ENCODE measurements around the gene MAP3K13. TPM values are rescaled to one million over a fixed set of nuclear protein-coding genes. Genes with fewer than 3 reads are reported as not detected.
"Not testable (repeated sequence)": the region's sequence is repeated elsewhere in the genome, so short reads cannot be mapped to it uniquely, and the experiment has no call there.

The MAP3K13 gene
- total RNA-seq, 4 donors from 2014 or later, result 17.2 to 42.6 (median 31.9) TPM

GRCh38 chr3:185465471-185465870 lies 102.5 kb downstream of the MAP3K13 start:
- in situ Hi-C loops (cut with MboI; ENCODE audit: low pct_ligation_motif_present in 1 of 4, low pct_unique_long_range_greater_than_20kb in 1 of 4, low sequenced_read_pairs in 3 of 4), result no loop called here
- no peaks in the 10 kb centered on the region for H3K27me3 ChIP-seq

DNA sequence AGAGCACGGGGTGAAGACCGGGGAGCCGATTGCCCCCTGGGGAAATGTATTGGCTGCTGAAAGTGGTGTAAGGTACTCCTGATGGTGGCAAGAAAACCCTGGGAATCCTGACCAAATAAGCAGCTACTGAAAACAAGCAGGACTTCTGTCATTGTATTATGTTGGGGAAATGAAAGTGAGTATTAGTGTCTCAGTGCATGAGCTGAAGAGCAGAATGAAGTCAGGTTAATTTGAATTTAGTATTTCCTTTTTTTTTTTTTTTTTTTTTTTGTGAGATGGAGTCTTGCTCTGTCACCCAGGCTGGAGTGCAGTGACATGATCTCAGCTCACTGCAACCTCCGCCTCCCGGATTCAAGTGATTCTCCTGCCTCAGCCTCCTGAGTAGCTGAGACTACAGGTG lies 103.2 kb downstream of the MAP3K13 start:
- H3K9me3 ChIP-seq; intact Hi-C loops (cut with DNase I; ENCODE audit: low total_unique reads); in situ Hi-C loops (cut with MboI; ENCODE audit: low pct_ligation_motif_present in 1 of 4, low pct_unique_long_range_greater_than_20kb in 1 of 4, low sequenced_read_pairs in 3 of 4); H3K27ac ChIP-seq; H3K4me3 ChIP-seq; DNase-seq; H3K4me1 ChIP-seq; H3K27me3 ChIP-seq: not testable (repeated sequence)
- 90 to 100% methylated on average over 3 to 5 of the region's 5 CpGs for WGBS, 2 donors (ENCODE audit: low coverage in 1 of 2)
- peaks cover 0 to 24% (median 2%) of the 10 kb centered on the region in 4 donors for H3K36me3 ChIP-seq

More at GRCh38 chr3:185465471-185465870, 102.5 kb downstream of the MAP3K13 start:
- intact Hi-C loops (cut with DNase I; ENCODE audit: low total_unique reads), result no loop called here
- no peaks in the 10 kb centered on the region for H3K4me1 ChIP-seq
- TF ChIP-seq POLR2AphosphoS5 (IDR thresholded peaks at IDR 0.05), result no peak
- TF ChIP-seq, protein P1, sequence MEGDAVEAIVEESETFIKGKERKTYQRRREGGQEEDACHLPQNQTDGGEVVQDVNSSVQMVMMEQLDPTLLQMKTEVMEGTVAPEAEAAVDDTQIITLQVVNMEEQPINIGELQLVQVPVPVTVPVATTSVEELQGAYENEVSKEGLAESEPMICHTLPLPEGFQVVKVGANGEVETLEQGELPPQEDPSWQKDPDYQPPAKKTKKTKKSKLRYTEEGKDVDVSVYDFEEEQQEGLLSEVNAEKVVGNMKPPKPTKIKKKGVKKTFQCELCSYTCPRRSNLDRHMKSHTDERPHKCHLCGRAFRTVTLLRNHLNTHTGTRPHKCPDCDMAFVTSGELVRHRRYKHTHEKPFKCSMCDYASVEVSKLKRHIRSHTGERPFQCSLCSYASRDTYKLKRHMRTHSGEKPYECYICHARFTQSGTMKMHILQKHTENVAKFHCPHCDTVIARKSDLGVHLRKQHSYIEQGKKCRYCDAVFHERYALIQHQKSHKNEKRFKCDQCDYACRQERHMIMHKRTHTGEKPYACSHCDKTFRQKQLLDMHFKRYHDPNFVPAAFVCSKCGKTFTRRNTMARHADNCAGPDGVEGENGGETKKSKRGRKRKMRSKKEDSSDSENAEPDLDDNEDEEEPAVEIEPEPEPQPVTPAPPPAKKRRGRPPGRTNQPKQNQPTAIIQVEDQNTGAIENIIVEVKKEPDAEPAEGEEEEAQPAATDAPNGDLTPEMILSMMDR (IDR thresholded peaks at IDR 0.05), result no peak
- no peak for TF ChIP-seq EP300 (IDR thresholded peaks at IDR 0.05; ENCODE audit: low read depth)
- no peak overlapping the region for H3K4me3 ChIP-seq
- no peaks in the 10 kb centered on the region for H3K9me3 ChIP-seq
- 93 to 97% methylated on average over 9 of the region's 9 CpGs for WGBS, 2 donors (ENCODE audit: low coverage in 1 of 2)
- peaks cover 0 to 24% (median 2%) of the 10 kb centered on the region in 4 donors for H3K36me3 ChIP-seq
- DNase-seq, result no peak
- no peak overlapping the region for H3K27ac ChIP-seq

GRCh38 chr3:185469542-185469941 lies 106.6 kb downstream of the MAP3K13 start:
- 45% methylated on average over 3 of the region's 3 CpGs; no CpG with 5 or more reads in 1 of the 2 donors for WGBS, 2 donors (ENCODE audit: low coverage in 1 of 2)
- intact Hi-C loops (cut with DNase I; ENCODE audit: low total_unique reads), result no loop called here
- DNase-seq, result no peak
- no peaks in the 10 kb centered on the region for H3K27me3 ChIP-seq
- H3K9me3 ChIP-seq, result no peaks in the 10 kb centered on the region
- TF ChIP-seq POLR2A (IDR thresholded peaks at IDR 0.05) (no peak), EP300 (IDR thresholded peaks at IDR 0.05; ENCODE audit: low read depth) (no peak), POLR2AphosphoS5 (IDR thresholded peaks at IDR 0.05) (no peak)
- TF ChIP-seq, protein P1 (IDR thresholded peaks at IDR 0.05), result no peak
- no peak overlapping the region for H3K27ac ChIP-seq
- H3K4me1 ChIP-seq, result no peaks in the 10 kb centered on the region
- in situ Hi-C loops (cut with MboI; ENCODE audit: low pct_ligation_motif_present in 1 of 4, low pct_unique_long_range_greater_than_20kb in 1 of 4, low sequenced_read_pairs in 3 of 4), result no loop called here
- peaks cover 0 to 33% (median 8%) of the 10 kb centered on the region in 4 donors for H3K36me3 ChIP-seq
- no peak overlapping the region for H3K4me3 ChIP-seq

DNA sequence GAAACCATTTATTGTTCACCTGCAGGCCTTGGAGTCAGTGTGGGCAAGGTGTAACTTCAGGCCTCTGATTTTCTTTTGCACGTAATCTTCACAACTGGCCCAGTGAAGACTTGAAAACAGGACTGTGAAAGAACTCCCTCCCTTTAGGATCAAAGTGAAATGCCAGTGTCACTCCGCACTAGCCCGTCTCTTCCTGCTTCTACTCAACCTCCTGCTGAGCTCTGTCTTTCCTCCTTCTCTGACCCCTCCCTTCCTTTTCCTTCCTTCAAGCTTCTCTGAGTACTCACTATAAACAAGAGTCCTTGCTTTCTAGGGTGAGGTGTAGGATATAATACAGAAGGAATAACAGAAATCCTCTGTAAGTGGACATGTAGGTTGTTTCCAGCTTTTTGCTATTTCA lies 107.4 kb downstream of the MAP3K13 start:
- 76 to 77% methylated on average over 3 of the region's 3 CpGs for WGBS, 2 donors (ENCODE audit: low coverage in 1 of 2)
- no peak overlapping the region for H3K27ac ChIP-seq
- intact Hi-C loops (cut with DNase I; ENCODE audit: low total_unique reads) (no loop called here), in situ Hi-C loops (cut with MboI; ENCODE audit: low pct_ligation_motif_present in 1 of 4, low pct_unique_long_range_greater_than_20kb in 1 of 4, low sequenced_read_pairs in 3 of 4) (no loop called here)
- no peaks in the 10 kb centered on the region for H3K9me3 ChIP-seq
- no peak for TF ChIP-seq EP300 (IDR thresholded peaks at IDR 0.05; ENCODE audit: low read depth)
- no peak for TF ChIP-seq POLR2AphosphoS5 (IDR thresholded peaks at IDR 0.05)
- no peak for TF ChIP-seq POLR2A (IDR thresholded peaks at IDR 0.05)
- TF ChIP-seq, protein P1 (IDR thresholded peaks at IDR 0.05), result no peak
- H3K4me3 ChIP-seq, result no peak overlapping the region
- H3K27me3 ChIP-seq, result no peaks in the 10 kb centered on the region
- no peaks in the 10 kb centered on the region for H3K4me1 ChIP-seq
- no peak for DNase-seq
- peaks cover 0 to 33% (median 9%) of the 10 kb centered on the region in 4 donors for H3K36me3 ChIP-seq

- no peaks in the 10 kb centered on the region for H3K27me3 ChIP-seq
- peaks cover 0 to 25% (median 8%) of the 10 kb centered on the region in 4 donors for H3K36me3 ChIP-seq
- H3K9me3 ChIP-seq, result no peaks in the 10 kb centered on the region
- intact Hi-C loops (cut with DNase I; ENCODE audit: low total_unique reads) (no loop called here), in situ Hi-C loops (cut with MboI; ENCODE audit: low pct_ligation_motif_present in 1 of 4, low pct_unique_long_range_greater_than_20kb in 1 of 4, low sequenced_read_pairs in 3 of 4) (no loop called here)
- H3K27ac ChIP-seq, result no peak overlapping the region
- WGBS, 2 donors (ENCODE audit: low coverage in 1 of 2), result 92 to 96% methylated on average over 5 to 15 of the region's 15 CpGs
- no peaks in the 10 kb centered on the region for H3K4me1 ChIP-seq
- no peak for DNase-seq
- H3K4me3 ChIP-seq, result no peak overlapping the region
- no peak for TF ChIP-seq EP300 (IDR thresholded peaks at IDR 0.05; ENCODE audit: low read depth)
Measured at GRCh38 chr3:185473290-185473815, 110.4 kb downstream of the MAP3K13 start.

DNA sequence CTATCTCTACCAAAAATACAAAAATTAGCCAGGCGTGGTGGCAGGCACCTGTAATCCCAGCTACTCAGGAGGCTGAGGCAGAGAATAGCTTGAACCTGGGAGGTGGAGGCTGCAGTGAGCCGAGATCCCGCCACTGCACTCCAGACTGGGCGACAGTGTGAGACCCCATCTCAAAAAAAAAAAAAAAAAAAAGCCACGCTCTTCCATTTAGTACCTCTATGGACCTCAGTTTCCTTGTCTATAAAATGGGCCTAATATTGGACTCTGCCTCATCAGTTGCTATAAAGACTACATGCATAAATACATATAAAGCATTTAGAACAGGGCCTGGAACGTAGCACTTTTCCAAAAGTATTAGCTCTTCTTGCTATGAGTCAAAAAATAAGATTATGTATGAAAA lies 112.0 kb downstream of the MAP3K13 start:
- DNase-seq; H3K27me3 ChIP-seq; H3K4me1 ChIP-seq; H3K9me3 ChIP-seq; H3K27ac ChIP-seq; in situ Hi-C loops (cut with MboI; ENCODE audit: low pct_ligation_motif_present in 1 of 4, low pct_unique_long_range_greater_than_20kb in 1 of 4, low sequenced_read_pairs in 3 of 4); intact Hi-C loops (cut with DNase I; ENCODE audit: low total_unique reads); H3K4me3 ChIP-seq: not testable (repeated sequence)
- H3K36me3 ChIP-seq, result peaks cover 0 to 34% (median 10%) of the 10 kb centered on the region in 4 donors
- 94 to 100% methylated on average over 6 of the region's 6 CpGs for WGBS, 2 donors (ENCODE audit: low coverage in 1 of 2)
